ENCODE data around the gene WIPF1.

WIPF1 gene

GRCh38 chr2:174575124-174575776 lies 22.4 kb downstream of the WIPF1 start:
- no peak overlapping the region for H3K4me3 ChIP-seq (ENCODE audit: low read length)
- H3K9ac ChIP-seq (ENCODE audit: low read length), result no peak overlapping the region
- no peaks in the 10 kb centered on the region for H3K36me3 ChIP-seq (ENCODE audit: control insufficient read depth, insufficient read depth, low read length)
- peaks cover 3% of the 10 kb centered on the region for H3K4me1 ChIP-seq (ENCODE audit: control insufficient read depth, insufficient read depth, low read length)
- H3K27me3 ChIP-seq (ENCODE audit: control insufficient read depth, insufficient read depth, low read length), result no peaks in the 10 kb centered on the region
- no peaks in the 10 kb centered on the region for H3K9me3 ChIP-seq (ENCODE audit: control insufficient read depth, low read length)

- H3K4me3 ChIP-seq (ENCODE audit: low read length), result no peak overlapping the region
- no peaks in the 10 kb centered on the region for H3K27me3 ChIP-seq (ENCODE audit: control insufficient read depth, insufficient read depth, low read length)
- no peaks in the 10 kb centered on the region for H3K36me3 ChIP-seq (ENCODE audit: control insufficient read depth, insufficient read depth, low read length)
- H3K4me1 ChIP-seq (ENCODE audit: control insufficient read depth, insufficient read depth, low read length), result peaks cover 3% of the 10 kb centered on the region
- no peak overlapping the region for H3K9ac ChIP-seq (ENCODE audit: low read length)
- H3K9me3 ChIP-seq (ENCODE audit: control insufficient read depth, low read length), result no peaks in the 10 kb centered on the region
These were observed 22.9 kb downstream of the WIPF1 start for GRCh38 chr2:174574657-174575056.

- no peak overlapping the region for H3K4me3 ChIP-seq (ENCODE audit: low read length)
- H3K9me3 ChIP-seq (ENCODE audit: control insufficient read depth, low read length), result no peaks in the 10 kb centered on the region
- no peaks in the 10 kb centered on the region for H3K27me3 ChIP-seq (ENCODE audit: control insufficient read depth, insufficient read depth, low read length)
- H3K9ac ChIP-seq (ENCODE audit: low read length), result no peak overlapping the region
- no peaks in the 10 kb centered on the region for H3K36me3 ChIP-seq (ENCODE audit: control insufficient read depth, insufficient read depth, low read length)
- H3K4me1 ChIP-seq (ENCODE audit: control insufficient read depth, insufficient read depth, low read length), result peaks cover 3% of the 10 kb centered on the region
These were observed 24.0 kb downstream of the WIPF1 start for GRCh38 chr2:174573621-174574081.

GRCh38 chr2:174572556-174572955 lies 25.0 kb downstream of the WIPF1 start:
- H3K9ac ChIP-seq (ENCODE audit: low read length), result no peak overlapping the region
- H3K36me3 ChIP-seq (ENCODE audit: control insufficient read depth, insufficient read depth, low read length), result peaks cover 2% of the 10 kb centered on the region
- no peak overlapping the region for H3K4me3 ChIP-seq (ENCODE audit: low read length)
- H3K4me1 ChIP-seq (ENCODE audit: control insufficient read depth, insufficient read depth, low read length), result peaks cover 3% of the 10 kb centered on the region
- no peaks in the 10 kb centered on the region for H3K9me3 ChIP-seq (ENCODE audit: control insufficient read depth, low read length)
- no peaks in the 10 kb centered on the region for H3K27me3 ChIP-seq (ENCODE audit: control insufficient read depth, insufficient read depth, low read length)

- Histone ChIP-seq H3K9me3 (ENCODE audit: control insufficient read depth, low read length) (no peaks in the 10 kb centered on the region), H3K4me1 (ENCODE audit: control insufficient read depth, insufficient read depth, low read length) (peaks cover 3% of the 10 kb centered on the region), H3K9ac (ENCODE audit: low read length) (no peak overlapping the region), H3K4me3 (ENCODE audit: low read length) (no peak overlapping the region), H3K36me3 (ENCODE audit: control insufficient read depth, insufficient read depth, low read length) (peaks cover 5% of the 10 kb centered on the region), H3K27me3 (ENCODE audit: control insufficient read depth, insufficient read depth, low read length) (no peaks in the 10 kb centered on the region)
These were observed 25.8 kb downstream of the WIPF1 start for GRCh38 chr2:174571669-174572323.

- no peak overlapping the region for H3K9ac ChIP-seq (ENCODE audit: low read length)
- peaks cover 5% of the 10 kb centered on the region for H3K36me3 ChIP-seq (ENCODE audit: control insufficient read depth, insufficient read depth, low read length)
- peaks cover 3% of the 10 kb centered on the region for H3K4me1 ChIP-seq (ENCODE audit: control insufficient read depth, insufficient read depth, low read length)
- no peaks in the 10 kb centered on the region for H3K9me3 ChIP-seq (ENCODE audit: control insufficient read depth, low read length)
- H3K4me3 ChIP-seq (ENCODE audit: low read length), result no peak overlapping the region
- no peaks in the 10 kb centered on the region for H3K27me3 ChIP-seq (ENCODE audit: control insufficient read depth, insufficient read depth, low read length)
These were observed 27.2 kb downstream of the WIPF1 start for GRCh38 chr2:174570318-174570958.

GRCh38 chr2:174569678-174570077 lies 27.9 kb downstream of the WIPF1 start:
- Histone ChIP-seq H3K36me3 (ENCODE audit: control insufficient read depth, insufficient read depth, low read length) (peaks cover 5% of the 10 kb centered on the region), H3K4me3 (ENCODE audit: low read length) (no peak overlapping the region), H3K9ac (ENCODE audit: low read length) (no peak overlapping the region), H3K9me3 (ENCODE audit: control insufficient read depth, low read length) (no peaks in the 10 kb centered on the region), H3K27me3 (ENCODE audit: control insufficient read depth, insufficient read depth, low read length) (no peaks in the 10 kb centered on the region), H3K4me1 (ENCODE audit: control insufficient read depth, insufficient read depth, low read length) (peaks cover 3% of the 10 kb centered on the region)

GRCh38 chr2:174568425-174568824 lies 29.2 kb downstream of the WIPF1 start:
- Histone ChIP-seq H3K4me3 (ENCODE audit: low read length) (no peak overlapping the region), H3K9me3 (ENCODE audit: control insufficient read depth, low read length) (no peaks in the 10 kb centered on the region), H3K27me3 (ENCODE audit: control insufficient read depth, insufficient read depth, low read length) (no peaks in the 10 kb centered on the region), H3K36me3 (ENCODE audit: control insufficient read depth, insufficient read depth, low read length) (peaks cover 5% of the 10 kb centered on the region), H3K9ac (ENCODE audit: low read length) (no peak overlapping the region), H3K4me1 (ENCODE audit: control insufficient read depth, insufficient read depth, low read length) (no peaks in the 10 kb centered on the region)

GRCh38 chr2:174566871-174567270 lies 30.7 kb downstream of the WIPF1 start:
- Histone ChIP-seq H3K27me3 (ENCODE audit: control insufficient read depth, insufficient read depth, low read length) (no peaks in the 10 kb centered on the region), H3K4me3 (ENCODE audit: low read length) (no peak overlapping the region), H3K9me3 (ENCODE audit: control insufficient read depth, low read length) (no peaks in the 10 kb centered on the region), H3K36me3 (ENCODE audit: control insufficient read depth, insufficient read depth, low read length) (peaks cover 5% of the 10 kb centered on the region), H3K4me1 (ENCODE audit: control insufficient read depth, insufficient read depth, low read length) (no peaks in the 10 kb centered on the region), H3K9ac (ENCODE audit: low read length) (no peak overlapping the region)

GRCh38 chr2:174563530-174564282 lies 33.9 kb downstream of the WIPF1 start:
- Histone ChIP-seq H3K9me3 (ENCODE audit: control insufficient read depth, low read length) (no peaks in the 10 kb centered on the region), H3K9ac (ENCODE audit: low read length) (no peak overlapping the region), H3K27me3 (ENCODE audit: control insufficient read depth, insufficient read depth, low read length) (no peaks in the 10 kb centered on the region), H3K4me3 (ENCODE audit: low read length) (no peak overlapping the region), H3K36me3 (ENCODE audit: control insufficient read depth, insufficient read depth, low read length) (peaks cover 5% of the 10 kb centered on the region), H3K4me1 (ENCODE audit: control insufficient read depth, insufficient read depth, low read length) (no peaks in the 10 kb centered on the region)

- Histone ChIP-seq H3K27me3 (ENCODE audit: control insufficient read depth, insufficient read depth, low read length) (no peaks in the 10 kb centered on the region), H3K9me3 (ENCODE audit: control insufficient read depth, low read length) (no peaks in the 10 kb centered on the region), H3K36me3 (ENCODE audit: control insufficient read depth, insufficient read depth, low read length) (no peaks in the 10 kb centered on the region), H3K4me1 (ENCODE audit: control insufficient read depth, insufficient read depth, low read length) (no peaks in the 10 kb centered on the region), H3K9ac (ENCODE audit: low read length) (no peak overlapping the region), H3K4me3 (ENCODE audit: low read length) (no peak overlapping the region)
These were observed 35.6 kb downstream of the WIPF1 start for GRCh38 chr2:174561972-174562370.
